Stimulated activated CD4-positive, alpha-beta T cell treated with anti-CD3 and anti-CD28 coated beads, Interleukin-1b, Interleukin-23, amount 100 ng/mL, for 24 hours (primary cell): ENCODE measurements around the gene TTC4.

Experiments used
- DNase-seq, 4 experiments: peaks; one replicate each; pipeline ENCODE4 v3.0.0-alpha.2; 2020; ENCODE audit warnings: low read depth in 4 of 4, low spot score in 1 of 4

The TTC4 gene

DNA sequence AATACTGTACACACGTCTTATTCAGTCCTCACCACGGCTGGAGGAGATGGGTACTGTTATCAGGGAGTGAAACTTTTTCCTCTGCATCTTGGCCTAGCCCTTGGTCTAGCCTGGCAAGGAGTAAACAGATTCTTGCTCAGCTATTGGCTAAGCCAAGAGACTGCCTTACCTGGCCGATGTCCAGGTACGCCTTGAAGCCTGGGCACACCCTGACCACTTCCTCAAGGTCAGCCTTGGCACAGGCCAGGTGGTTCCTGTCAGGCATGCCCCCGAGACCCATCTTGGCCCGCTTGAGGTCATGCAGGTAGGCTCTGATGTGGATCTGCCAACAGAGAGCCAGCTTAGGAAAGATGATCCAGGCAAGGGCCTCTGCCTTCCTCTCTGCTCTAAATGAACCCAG, 66.5 kb downstream of the TTC4 start:
- no peak for DNase-seq

DNA sequence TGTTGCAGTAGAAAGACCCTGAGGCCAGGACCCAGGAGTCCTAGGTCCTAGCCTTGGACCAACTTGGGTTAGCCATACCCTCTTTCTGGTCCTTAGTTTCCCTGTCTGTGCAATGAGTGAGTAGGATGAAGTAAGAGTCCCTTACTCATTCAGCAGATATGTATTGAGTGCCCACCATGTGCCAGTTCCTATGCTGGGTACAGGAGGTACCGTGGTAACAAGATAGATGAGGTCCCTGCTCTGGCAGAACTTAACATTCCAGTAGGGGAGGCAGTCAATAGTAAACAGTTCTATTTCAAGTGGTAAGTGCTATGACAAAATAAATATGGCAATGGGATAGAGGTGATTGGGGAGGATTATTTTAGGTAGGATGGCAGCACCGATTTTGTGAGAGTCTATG, 66.9 kb downstream of the TTC4 start:
- no peak for DNase-seq

DNA sequence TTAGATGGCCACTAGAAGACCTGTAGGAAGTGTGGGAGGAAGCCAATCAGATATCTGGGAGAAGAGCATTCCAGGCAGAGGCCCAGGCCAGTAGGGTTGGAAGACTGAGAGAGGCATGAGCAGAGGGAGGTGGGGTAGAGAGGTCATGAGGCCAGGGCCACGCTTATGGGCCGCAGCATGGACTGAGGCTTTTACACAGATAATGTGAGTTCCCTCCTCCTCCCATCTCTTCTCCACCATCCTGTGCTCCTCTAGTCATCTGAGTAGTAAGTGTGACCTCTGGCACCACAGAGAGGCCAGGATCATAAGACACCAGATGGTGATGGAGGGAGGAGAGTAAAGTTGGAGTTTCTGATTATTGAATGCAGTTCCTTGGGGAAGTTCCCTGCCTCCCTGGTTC, 68.4 kb downstream of the TTC4 start:
- DNase-seq = no peak

DNA sequence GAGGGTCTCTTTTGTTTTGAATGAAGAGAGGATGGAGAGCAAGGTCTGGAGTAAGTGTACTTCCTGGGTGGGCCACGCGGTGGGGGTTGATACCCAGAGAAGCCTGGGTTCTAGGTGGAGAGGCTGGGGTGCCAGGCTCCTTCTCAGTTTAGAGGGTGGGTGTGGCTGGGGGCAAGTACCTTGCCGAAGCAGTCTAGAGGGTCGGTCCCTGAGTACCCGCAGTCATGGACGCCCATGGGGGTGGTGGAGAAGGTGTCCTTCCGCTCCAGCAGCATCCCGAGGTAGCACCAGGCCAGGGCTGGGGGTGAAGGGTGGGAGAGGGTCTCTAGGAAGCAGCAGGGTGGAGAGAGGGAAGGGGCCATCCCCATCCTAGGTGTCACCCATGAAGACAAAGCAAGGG, 71.1 kb downstream of the TTC4 start:
- DNase-seq = no peak

DNA sequence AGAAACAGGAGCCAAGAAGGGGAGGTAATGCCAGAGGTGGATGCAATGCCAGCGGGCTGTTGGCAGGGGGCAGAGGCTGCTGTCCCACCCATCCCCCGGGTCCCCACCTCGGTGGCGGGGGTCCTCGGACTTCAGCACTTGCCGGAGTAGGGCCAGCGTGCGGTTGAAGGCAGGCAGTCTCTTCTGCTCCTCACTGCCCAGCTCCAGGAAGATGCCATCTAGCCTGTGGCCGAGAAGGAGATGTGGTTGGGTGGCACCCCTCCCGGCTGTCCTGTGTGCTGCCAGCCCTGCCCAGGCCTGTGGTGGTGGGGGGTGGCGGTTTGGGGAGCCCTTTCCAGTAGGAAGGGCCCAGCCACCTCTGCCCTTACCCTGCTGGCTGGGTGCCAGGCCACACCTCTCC, 71.9 kb downstream of the TTC4 start:
- DNase-seq = no peak

DNA sequence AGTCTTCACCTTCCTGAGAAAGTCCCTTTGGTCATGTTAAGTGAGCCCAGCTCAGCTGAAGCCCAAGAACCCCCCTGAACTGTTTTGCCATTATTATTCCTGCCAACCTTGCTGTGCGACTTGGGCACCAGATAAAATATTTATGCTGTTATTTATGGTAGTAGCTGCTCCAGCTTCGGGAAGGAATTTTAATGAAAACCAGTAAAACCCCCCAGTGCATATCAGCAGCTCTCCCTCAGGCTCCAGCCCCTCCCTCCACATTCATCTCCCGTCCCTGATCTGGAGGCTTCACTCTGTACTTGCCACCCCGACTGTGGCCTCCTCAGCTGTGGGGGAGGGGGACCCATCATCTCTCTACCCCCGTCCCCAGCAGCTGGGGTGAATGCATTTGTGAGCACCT, 72.8 kb downstream of the TTC4 start:
- no peak for DNase-seq

DNA sequence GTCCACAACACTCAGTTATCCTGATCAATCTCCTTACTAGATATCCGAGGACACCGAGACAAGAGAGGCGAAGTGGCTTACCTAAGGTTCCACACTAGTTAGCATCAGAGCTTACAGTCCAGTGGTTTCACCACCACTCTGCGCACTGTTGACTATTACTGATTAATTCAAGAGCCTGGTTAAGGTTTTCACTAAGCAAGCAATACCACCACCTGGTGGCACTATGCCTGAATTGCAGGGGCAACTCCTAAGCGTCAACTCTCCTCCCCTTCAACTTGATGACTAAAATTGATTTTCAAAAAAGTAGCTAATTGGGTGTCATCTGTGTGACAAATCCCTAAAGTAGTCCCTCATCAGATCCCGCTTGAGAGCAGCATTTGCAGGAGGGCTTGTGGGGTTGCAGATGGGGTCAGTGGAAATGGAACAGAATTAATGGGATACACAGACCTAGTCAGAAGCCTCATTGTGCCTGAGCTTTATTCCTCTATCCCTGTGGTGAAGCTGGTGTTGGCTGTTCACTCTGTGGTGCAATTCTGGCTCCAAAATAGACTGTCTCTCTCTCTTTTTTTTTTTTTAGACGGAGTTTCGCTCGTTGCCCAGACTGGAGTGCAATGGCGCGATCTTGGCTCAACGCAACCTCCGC, 76.3 kb downstream of the TTC4 start:
- DNase-seq = peak in 2 of 4 experiments; percentile 36 to 60
